Measurements from ENCODE around the gene DISC1.

The DISC1 gene

DNA sequence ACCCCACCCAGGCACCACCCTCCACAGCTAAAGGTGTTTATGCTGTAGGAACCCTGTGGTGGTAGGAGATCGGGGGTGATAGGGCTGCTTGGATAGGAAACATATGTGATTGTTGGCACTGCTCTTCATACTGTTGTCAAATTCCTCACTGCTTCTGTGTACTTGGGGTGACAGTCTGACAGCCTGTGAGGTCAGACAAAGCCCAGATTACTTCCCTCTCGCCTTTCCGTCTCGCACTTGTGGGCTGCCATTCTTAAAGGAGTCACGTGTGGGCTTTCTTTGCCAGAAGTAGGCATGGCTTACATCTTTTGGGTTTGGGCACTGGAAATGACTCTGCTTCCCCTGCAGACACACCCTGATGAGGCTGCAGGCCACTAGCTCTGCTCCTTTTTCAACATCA is 363.8 kb downstream of the DISC1 start:
- DNase-seq (ENCODE audit: low read depth in 2 of 2): no peak

DNA sequence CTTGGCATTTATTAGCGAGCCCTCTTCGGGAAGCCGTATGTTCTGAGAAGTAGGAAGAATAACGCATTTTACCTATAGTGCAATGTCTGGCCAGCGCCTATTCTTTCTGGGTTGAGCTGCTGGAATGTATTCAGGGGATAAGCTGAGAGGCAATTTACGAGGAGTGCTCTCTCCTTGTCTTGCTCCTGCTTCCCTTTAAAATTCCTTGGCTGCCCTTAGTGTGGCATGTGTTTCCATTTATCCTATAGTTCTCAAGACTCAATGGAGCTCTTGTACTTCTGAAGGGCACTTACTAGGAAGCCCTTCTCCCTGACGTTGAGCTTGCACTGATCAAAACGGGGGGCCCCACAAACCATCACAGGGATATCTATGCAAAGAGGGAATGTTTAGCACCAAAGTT is 364.6 kb downstream of the DISC1 start:
- DNase-seq (ENCODE audit: low read depth in 2 of 2): no peak

DNA sequence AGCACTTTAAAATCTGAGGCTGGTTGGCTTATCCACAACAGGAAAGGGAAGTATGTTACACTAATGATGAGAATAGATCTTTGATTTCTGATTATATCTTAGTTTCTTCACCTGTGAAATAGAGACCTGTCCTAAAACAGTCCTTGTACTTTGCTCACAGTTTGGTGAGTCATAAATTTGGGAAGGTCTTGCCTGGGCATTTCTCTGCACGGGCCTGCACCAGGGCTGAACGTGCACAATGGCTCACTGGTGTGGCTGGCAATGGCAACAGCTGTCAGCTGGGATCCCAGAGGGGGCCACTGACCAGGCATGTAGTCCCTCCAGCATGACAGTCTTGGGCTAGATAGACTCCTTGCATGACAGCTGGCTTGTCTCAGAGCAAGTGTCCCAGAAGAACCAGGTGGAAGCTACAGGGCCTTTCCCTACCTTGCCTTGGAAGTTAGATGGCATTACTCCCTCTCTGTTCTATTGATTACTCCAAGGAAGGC is 367.4 kb downstream of the DISC1 start:
- no peak for DNase-seq (ENCODE audit: low read depth in 2 of 2)

DNA sequence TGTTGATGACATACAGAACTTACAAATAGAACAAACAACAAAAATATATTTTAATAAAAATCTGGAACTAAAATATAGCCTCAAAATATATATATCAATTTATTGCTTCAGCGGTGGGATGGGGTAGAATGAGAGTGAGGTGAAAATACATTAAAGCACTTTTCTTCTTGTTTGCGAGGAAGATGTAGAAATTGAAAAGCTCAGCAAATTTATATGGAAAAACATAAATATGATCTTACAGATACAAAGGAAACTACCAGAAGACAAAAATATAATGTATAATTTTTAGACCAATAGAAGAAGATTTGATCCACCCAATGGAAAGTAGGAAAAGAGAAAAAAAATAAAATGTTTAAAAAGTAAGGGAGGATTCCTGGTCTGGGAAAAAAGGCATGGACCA is 372.2 kb downstream of the DISC1 start:
- no peak for DNase-seq (ENCODE audit: low read depth in 2 of 2)

DNA sequence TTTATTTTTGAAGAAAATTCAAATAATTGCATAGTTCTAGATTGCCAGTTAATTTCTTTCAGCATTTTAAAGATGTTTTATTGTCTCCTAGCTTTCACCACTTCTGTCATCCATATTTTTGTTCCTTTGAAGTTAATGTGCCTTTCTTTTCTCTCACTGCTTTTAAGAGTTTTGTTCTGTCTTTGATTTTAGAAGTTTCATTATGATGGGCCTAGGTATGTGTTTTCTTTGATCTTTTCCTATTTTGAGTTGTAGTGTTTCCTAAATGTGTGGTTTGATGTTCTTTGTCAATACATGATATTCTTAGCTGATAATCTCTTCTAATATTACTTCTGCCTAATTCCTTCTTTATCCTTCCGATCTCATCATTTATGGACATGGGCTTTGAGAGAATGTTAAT is 378.7 kb downstream of the DISC1 start:
- no peak for DNase-seq (ENCODE audit: low read depth in 2 of 2)

DNA sequence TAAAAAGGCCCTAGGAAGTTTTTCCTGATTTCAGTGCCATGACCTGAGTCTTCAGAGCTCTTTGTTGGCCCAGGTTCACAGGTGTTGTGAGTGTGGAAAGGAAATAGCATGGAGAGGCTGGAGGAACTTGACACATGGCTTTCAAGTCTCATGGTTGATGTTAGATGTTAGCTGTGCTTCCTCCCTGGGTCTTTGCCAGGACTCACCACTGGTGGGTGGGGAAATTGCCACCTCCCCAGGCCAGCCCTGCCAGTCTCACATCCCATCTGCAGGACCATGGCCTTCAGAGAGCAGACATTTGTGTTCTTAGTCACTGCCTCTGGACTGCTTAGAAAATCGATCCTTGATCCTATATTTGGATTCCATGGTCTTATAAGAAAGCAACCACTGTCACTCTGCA is 383.2 kb downstream of the DISC1 start:
- no peak for DNase-seq (ENCODE audit: low read depth in 2 of 2)

DNA sequence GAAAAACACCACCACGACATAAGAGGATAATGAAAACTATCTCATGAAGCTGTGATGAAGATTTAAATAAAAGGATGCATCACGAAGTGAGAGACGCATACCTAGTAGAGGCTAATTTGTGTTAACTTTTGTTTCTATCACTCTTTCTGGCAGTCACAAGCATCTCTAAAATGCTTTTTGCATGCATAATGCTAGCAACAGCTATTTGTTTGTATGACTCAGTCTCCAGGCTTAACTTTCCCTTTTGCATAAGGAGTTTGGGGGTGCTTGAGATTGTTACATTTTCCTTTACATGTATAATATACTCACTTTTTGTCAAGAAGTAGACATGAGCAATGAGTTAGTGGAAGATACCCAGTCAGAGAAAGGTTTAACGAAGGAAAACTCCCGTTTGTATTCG is 385.4 kb downstream of the DISC1 start:
- DNase-seq (ENCODE audit: low read depth in 2 of 2): no peak

DNA sequence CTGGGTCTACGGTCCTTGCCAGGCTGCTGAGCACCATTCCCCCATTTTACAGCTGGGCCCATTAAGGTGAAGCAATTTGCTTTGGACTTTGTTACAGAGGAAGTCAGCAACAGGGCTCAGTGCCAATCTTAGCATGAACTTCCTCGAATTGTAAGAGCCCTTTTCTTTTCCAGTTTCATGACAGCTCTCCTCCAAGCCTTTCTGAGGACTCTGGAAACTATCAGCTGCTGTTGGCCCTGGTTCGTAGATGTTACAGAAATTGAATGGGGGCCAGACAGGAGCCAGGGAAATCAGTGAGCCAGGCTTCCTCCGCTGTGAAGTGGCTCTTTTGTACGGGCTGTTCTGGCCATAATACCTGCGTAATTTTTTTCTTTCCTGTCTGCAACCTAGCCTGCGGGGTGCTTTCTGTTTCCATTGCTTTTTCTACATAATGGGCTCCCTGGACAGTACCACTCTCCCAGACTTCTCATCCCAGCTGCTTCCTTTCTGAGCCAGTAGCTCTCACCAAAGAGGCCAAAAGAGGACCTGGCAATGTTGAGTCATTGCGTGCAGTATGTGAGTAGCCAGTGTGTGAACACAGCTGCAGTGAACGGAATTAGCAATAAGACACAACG is 386.3 kb downstream of the DISC1 start:
- no peak for DNase-seq (ENCODE audit: low read depth in 2 of 2)

DNA sequence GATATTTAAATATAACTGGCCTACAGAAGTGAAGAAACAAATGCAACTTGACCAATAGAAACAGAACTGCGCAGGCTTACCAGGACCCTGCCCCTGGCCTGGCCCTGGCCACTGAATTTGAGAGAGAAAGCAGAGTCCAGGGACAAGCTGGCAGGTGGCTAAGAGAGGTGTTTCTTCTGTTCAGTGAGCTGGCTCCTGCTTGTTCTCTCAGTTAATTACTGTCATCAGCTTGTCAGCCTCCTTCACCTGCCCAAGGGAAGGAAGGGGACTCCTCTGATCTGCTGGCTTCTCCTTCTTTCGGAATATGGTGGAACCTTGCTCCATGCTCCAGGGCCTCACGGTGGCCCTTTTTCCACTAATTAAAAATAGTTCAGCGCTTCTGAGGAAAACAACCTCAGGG is 388.4 kb downstream of the DISC1 start:
- DNase-seq (ENCODE audit: low read depth in 2 of 2): no peak

DNA sequence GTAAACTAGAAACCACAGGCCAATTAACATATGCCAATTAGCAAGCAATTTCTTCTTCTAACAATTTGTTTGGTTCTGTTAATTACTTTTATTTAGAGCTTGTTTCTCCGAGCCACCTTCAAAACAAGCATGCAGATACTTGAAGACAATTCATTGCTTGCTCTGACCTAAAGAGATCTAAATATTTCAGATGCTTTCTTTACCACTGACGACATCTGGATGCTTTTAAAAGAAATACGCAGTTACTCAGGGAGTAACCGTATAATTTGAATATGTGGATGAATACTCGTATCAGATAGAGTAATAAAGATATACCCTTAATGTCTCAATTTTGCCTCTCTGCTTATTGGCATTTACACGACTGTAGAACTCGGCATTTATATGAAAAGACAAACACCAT is 390.0 kb downstream of the DISC1 start:
- DNase-seq (ENCODE audit: low read depth in 2 of 2): no peak

DNA sequence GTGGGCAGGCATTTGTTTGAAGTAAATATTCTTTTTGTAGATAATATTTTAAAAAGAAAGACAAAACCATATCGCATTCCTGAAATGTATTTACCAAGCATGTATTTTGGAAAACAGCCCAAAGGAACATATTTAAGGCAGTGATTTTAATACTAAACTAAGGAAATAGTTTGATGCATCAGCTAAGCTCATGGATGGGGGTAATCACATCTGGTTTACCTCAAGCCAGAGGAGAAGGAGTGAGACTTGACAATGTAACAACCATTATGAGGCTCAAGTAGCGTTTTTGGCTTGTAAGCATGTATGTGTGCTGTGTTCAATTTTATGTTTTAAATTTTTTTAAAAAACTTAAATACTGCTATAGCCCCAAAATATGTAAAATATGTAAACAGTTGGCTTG is 390.5 kb downstream of the DISC1 start:
- no peak for DNase-seq (ENCODE audit: low read depth in 2 of 2)

DNA sequence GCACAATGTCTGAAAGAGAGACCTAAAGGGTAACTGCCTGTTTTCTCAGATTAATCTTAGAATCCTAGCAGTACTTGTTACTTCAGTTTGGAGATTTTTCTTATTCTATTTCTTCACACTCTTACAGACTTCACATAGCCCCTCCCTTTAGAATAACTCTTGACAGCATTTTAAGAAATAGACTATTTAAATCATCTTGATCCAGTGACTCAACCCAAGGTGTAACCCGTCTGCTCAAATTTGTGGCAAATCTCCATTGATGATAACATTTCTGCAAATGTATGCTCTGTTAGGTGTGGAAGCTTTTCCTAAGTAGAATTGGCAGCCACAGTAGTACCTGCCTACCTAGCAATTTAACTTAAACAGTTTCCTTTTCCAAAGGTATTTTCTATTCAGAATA is 391.2 kb downstream of the DISC1 start:
- DNase-seq (ENCODE audit: low read depth in 2 of 2): no peak

DNA sequence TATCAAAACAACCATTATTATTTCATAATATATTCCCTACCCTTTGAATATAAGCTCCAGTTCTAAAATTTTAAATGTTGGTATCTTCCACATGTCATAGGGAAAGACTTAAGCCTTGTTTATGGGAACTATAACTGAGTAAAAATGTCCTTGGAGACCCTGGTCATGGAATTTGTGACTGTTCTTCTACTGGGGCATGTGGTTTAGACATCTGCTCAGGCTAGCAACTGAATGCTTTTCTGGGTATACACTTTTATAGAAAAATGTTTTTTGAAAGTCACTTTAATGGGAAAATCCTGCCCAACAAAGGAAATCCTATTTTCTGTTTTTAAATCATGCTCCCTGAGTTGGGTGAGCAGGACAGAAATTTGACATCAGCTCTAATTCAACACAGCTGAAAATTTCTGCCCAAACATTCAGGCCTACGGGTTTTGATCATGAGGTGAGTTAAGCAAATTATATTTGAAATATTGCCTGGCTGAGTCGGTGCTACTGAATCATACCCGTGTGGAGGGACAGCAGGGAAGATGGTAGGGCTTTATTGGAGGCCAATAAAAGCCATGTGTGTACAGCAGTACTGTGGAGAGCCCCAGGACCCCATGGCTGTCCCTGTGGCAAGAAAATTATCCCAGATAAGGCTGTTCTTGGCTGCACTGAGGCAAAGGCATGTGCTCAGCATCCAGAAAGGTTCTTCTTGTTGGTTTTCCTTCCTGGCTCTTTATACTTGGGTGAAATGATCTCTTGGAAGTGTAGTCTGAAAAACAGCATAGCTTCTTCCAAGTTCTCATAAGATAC is 391.8 kb downstream of the DISC1 start:
- no peak for DNase-seq (ENCODE audit: low read depth in 2 of 2)

DNA sequence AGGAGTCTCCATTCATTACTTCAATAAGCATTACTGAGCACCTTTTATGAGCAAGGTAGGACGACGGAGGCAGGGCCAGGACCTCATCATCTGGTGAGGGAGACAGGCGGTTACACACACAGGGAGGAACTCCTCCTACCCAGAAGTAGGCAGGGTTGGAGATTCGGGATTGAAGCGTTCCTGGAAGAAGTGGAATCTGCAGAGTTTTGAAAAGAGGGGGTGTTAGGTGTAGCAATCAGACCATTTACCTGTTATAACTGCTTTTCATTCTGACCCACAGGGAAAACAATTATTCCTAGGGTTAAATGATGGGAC is 392.4 kb downstream of the DISC1 start:
- no peak for DNase-seq (ENCODE audit: low read depth in 2 of 2)

DNA sequence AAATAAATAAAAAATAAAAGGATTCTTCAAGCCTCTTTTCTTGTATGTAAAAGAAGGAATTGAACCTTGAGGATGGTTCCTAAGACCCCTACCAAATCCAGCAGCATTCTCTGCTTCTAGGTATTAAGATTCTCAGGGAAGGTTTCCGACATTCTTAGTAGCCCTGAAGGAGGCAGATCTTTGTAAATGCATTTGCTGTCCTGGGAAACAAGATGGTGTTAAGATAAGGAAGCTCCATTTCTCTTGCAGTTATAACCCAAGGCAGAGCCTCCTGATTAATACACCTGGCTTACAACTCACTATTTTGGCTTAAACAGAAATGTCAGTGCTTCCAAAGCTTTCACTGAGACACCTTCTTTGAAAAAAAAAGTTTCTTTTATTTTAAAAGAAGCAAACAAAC is 393.8 kb downstream of the DISC1 start:
- DNase-seq (ENCODE audit: low read depth in 2 of 2): no peak

DNA sequence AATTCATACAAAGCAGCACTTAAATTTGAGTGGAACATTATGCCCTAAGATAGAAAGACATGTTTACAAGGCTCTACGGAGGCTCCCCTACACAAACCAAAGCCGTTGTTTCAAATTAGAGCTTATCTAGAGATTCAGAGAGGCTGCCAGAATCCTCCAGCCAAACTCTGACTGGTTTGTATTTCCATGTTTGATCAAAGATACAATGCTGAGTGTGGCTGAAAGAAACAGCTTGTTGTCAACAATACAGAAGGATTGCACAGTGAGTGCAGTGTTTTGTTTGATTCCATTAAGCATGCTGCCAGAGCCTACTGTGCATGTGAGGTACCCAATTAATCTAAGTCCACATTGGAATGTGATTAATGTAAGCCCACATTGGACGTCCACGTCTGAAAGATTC is 402.7 kb downstream of the DISC1 start:
- DNase-seq (ENCODE audit: low read depth in 2 of 2): no peak

DNA sequence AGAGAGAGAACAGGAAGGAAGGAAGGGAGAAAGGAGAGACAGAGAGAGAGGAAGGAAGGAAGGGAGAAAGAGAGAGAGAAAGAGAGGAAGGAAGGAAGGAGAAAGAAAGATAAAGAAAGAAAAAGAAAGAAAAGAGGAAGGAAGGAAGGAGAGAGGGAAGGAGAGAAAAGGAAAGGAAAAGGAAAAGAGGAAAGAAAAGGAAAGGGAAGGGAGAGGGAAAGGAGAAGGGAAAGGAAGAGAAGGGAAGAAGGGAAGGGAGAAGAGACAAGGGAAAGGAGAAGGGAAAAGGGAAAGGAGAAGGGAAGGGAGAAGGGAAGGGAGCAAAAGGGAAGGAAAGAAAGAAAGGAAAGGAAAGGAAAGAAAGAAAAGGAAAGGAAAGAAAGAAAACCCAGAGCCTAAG is 404.6 kb downstream of the DISC1 start:
- no peak for DNase-seq (ENCODE audit: low read depth in 2 of 2)

DNA sequence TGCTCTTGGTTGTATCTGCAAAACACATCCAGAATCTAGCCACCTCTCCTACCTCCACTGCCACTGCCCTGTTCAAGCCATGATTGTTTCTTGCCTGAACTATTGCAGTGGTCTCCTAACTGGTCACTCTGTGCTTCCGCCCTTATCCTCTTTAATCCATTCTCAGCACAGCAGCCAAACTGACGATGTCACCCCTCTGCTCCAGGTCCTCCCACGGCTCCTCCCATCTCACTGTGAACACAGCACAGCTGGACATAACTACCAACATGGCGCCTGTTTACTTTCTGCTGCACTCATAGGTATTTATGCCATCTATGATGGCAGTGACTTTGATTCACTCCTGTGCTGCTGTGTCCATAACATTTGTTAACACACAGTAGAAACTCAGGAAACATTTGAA is 406.7 kb downstream of the DISC1 start:
- no peak for DNase-seq (ENCODE audit: low read depth in 2 of 2)

DNA sequence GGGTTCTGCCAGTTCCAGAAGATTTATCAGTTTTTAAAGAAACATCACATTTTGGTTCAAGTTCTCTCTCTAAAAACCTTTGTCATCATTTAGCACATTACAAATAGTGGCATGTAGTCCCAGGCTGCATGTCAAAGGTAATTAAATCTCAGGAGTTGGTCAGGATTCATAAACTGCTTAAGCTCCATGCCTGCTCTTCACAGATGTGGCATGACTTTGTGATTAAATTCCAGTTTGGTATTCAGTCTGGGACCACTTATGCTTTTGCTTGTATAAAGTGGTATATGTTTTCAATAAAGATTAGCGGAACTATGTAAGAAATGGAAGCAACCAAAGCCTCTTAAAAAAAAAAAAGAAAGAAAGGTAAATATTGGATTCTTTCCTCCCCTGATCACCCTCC is 408.0 kb downstream of the DISC1 start:
- DNase-seq (ENCODE audit: low read depth in 2 of 2): no peak

DNA sequence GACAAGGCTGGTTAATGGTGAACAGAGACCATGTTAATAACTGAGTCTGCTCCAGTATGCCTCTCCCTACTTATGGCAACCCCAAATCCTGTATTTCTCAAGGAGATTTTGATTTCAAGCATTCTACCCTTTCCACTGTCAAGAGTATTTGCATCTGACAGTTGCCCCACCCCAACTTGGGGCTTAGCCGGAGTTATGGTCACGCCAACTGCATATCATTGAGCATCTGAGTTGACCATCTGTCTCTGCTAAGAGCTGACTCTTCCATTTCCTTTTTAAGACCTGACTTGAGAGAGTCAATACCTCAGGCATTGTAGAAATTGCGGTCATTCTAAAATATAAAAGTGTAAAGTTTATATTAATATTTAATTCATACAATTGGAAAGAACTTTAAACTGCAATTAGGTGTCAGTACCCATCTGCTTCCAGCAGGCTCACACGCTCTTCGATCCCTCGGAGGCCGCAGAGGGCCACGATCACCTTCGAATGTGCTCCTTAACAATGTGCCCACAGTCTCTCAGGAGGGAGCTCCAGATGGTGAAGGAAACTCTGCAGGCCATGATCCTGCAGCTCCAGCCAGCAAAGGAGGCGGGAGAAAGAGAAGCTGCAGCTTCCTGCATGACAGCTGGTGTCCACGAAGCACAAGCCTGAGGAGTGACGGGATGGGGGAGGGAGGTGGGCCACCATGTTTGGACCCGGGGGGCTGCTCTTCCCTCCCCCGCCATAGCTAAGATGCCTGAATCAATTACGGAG is 409.8 kb downstream of the DISC1 start:
- no peak for DNase-seq (ENCODE audit: low read depth in 2 of 2)

DNA sequence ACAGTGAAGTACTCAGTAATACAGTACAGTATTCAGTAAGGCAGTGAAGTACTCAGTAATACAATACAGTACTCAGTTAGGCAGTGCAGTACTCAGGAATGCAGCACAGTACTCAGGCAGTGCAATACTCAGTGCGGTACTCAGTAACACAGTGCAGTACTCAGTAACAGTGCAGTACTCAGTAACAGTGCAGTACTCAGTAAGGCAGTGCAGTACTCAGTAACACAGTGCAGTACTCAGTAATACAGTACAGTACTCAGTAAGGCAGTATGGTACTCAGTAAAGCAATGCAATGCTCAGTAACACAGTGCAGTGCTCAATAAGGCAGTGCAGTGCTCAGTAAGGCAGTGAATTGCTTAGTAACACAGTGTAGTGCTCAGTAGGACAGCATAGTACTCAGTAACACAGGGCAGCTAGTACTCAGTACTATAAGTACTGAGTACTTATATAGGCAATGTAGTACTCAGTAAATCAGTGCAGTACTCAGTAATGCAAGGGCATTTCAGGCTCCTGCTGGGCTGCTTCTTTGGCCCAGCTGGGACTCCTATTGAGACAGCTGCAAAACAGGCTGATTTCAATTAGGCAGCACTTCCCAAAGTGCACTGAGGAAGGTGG is 411.3 kb downstream of the DISC1 start:
- no peak for DNase-seq (ENCODE audit: low read depth in 2 of 2)

Measured in stimulated activated CD4-positive, alpha-beta T cell treated with anti-CD3 and anti-CD28 coated beads, Interleukin-12 subunit alpha, Interleukin-12 subunit beta, amount 100 ng/mL, for 24 hours (primary cell).